Cerebellar nuclear complex (tissue), 1 donor: ENCODE data around the gene CMA1.
"Not testable (repeated sequence)": the region's sequence is repeated elsewhere in the genome, so short reads cannot be mapped to it uniquely, and the experiment has no call there.

Experiments
- DNase-seq, 2 experiments: peaks; one replicate each; lab custom pipeline; 2025; lab: John Stamatoyannopoulos, UW

CMA1 gene

GRCh38 chr14:24508155-24508840, at the start of gene CMA1:
CMA1 (minus strand) TSS chr14:24508265; CDS start chr14:24508235, 30 bp downstream.
- no peak for DNase-seq

DNA sequence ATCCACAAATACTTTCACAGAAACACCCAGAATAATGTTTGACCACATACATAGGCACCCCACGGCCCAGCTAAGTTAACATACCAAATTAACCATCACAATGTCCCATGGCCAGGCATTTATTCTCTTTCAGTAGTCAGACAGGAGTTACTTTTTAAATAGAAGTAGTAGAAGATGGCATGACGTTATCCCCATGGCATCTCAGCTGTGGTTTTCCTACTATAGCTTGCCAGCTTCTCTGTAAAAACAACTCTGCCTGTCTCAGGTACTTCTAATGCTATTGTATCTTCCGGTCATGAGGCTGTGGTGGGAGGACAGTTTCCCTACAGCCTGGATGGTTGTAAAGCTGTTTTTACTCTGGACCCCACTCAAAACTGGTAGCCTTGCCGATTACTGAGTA, 48.7 kb upstream of the CMA1 start:
- no peak for DNase-seq

- not testable (repeated sequence) for DNase-seq
Observed at GRCh38 chr14:24549064-24549463, 41.0 kb upstream of the CMA1 start.

- DNase-seq: no peak
Observed at GRCh38 chr14:24542346-24542936, 34.4 kb upstream of the CMA1 start.

DNA sequence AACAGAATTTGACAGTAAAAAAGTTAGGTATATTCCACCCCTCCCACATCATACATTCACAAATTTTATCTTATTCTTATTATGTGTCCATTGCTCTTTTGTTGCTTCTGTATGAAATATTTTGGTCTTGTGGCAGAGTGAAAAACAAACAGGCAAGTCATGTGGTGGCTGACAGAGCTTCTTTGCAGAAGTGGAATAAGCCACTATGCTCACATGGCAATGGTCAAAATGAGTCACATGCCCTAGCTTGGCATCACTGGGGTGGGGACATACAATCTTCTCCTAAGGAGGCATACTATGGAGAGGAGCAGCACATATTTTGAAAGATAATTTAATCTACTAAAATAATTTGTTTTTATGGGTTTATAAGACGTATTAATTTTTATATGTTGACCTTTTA, 27.7 kb upstream of the CMA1 start:
- DNase-seq: no peak

DNA sequence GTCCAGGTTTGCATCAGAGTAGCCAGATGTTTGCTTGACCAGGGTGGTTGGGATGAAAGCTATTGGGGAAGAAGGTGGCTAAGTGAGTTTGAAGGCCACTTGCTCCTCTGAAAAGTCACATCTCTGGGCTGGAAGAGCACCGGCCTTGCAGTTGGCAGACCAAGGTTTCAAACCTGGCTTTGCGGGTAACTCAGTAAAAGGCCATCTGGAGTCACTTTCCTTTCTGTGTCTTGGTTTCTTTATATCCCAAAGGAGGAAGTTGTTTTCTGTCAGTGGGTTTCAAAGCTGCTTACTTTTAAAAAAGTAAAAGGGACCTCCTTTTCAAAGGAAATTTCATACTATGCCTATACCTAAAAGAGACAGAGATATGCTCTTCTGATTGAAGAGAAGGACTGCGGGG, 26.2 kb upstream of the CMA1 start:
- DNase-seq: no peak

DNA sequence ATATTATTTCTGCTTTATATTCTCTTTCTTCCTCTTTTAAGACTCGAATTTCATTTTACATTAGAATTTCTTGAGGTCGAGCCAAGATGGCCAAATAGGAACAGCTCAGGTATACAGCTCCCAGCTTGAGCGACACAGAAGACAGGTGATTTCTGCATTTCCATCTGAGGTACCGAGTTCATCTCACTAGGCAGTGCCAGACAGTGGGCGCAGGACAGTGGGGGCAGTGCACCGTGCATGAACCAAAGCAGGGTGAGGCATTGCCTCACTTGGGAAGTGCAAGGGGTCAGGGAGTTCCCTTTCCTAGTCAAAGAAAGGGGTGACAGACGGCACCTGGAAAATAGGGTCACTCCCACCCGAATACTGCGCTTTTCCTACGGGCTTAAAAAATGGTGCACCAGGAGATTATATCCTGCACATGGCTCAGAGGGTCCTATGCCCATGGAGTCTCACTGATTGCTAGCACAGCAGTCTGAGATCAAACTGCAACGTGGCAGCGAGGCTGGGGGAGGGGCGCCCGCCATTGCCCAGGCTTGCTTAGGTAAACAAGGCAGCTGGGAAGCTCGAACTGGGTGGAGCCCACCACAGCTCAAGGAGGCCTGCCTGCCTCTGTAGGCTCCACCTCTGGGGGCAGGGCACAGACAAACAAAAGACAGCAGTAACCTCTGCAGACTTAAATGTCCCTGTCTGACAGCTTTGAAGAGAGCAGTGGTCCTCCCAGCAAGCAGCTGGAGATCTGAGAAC, 18.0 kb upstream of the CMA1 start:
- not testable (repeated sequence) for DNase-seq

- no peak for DNase-seq
Observed at GRCh38 chr14:24518851-24519250, 10.8 kb upstream of the CMA1 start.

DNA sequence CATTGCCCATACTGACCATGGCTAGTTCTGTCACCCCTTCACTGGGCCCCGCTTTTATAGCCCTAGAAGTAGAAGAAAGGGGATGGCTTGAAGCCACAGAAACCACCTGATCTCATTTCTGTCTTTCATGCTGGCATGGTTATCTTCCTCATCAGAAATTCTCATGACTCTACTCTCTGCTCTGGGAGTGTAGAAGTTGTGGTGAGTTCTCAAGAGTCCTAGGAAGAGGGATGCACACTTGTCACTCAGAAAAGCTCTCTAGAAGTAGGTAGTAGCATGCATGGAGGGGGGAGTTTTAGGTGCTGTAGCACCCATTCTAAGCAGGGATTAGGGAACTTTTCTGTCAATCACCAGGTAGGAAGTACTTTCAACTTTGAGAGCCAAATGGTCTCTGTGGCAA, 6.1 kb upstream of the CMA1 start:
- no peak for DNase-seq

GRCh38 chr14:24513009-24513408, 4.9 kb upstream of the CMA1 start:
- DNase-seq: no peak

DNA sequence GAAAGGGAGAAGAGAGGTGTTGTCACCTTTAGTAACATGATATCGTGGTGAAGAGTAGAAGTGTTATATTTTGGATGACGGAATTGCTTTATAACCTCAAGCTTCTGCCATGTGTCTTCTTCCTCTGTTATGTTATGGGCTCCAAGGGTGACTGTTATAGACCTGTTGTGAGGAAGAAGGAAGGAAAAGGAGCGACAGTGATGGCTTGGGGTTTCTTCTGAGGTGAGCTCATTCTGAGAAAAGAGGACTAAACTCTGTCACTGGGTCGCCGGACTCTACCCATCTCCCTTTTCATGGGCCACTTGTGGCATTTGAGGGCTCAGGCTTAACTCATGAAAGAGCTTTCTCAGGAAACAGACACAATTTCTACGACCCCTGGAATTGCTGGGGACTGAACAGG, 1.6 kb downstream of the CMA1 start:
- DNase-seq: no peak

DNA sequence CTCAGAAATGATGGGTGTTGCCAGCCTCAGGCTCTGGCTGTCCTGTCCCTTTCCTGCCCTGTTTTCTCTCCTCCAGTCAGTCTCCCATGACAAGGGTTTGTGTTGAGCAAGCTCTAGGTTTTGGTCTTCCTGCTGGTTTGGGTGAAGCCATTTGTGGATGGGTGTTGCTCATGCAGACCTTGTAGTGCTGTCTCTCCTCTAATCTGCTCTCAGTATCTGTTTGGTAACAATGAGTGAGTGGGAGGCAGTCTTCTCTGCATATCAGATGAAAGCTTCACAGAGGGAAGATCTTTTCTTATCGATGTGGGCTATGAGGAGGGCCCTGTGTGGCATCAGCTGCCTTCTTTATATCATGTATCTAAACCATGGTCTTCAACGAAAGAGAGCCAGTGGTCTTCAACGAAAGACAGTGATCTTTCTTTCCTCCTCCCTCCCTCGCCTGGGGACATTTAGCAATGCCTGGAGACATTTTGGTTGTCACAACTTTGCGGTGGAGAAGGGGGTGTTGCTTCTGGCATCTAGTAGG, 3.6 kb downstream of the CMA1 start:
- DNase-seq: no peak

DNA sequence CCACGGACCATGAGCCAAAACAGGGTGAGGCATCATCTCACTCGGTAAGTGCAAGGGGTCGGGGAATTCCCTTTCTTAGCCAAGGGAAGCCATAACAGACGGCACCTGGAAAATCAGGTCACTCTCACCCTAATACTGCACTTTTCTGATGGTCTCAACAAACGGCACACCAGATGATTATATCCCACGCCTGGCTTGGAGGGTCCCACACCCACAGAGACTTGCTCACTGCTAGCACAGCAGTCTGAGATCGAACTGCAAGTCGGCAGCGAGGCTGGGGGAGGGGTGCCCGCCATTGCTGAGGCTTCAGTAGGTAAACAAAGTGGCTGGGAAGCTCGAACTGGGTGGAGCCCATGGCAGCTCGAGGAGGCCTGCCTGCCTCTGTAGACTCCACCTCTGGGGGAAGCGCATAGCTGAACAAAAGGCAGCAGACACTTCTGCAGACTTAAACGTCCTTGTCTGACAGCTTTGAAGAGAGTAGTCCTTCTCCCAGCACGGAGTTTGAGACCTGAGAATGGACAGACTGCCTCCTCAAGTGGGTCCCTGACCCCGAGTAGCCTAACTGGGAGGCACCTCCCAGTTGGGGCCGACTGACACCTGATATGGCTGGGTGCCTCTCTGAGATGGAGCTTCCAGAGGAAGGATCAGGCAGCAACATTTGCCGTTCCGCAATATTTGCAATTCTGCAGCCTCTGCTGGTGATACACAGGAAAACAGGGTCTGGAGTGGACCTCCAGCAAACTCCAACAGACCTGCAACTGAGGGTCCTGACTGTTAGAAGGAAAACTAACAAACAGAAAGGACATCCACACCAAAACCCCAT, 16.3 kb downstream of the CMA1 start:
- DNase-seq: not testable (repeated sequence)

DNA sequence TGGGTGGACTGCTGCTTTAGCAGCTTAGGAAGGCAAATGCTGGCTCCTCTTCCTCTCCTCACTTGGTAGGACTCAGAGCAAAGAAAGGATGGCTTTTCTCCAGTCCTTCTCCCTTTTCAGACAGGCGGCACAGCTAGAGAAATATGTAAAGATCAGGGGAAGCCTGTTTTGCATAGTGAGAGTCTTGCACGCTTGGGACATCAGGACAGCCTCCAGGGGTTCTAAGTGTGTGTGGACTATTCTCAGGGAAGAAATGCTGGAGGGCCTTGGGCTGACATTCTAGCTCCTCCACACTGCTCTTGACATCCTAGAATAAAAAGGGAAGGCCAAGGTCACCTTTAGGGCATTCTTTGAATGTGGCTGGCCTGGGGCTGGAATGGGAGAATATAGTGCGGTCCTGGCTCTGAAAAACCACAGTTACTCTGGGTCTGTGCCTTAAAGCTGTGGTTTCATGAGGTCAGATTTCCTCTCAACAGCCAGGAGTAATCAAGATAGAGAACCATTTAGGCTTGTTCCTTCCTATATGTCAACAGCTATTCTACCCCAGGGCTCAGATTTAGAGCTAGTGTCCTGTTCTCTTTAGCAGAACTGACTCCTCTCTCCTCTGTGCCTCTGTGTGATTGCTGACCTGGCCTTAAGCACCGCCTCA, 24.3 kb downstream of the CMA1 start:
- DNase-seq: no peak

GRCh38 chr14:24482699-24483303, 25.3 kb downstream of the CMA1 start:
- DNase-seq: not testable (repeated sequence)

GRCh38 chr14:24481622-24482324, 26.3 kb downstream of the CMA1 start:
- DNase-seq: no peak

DNA sequence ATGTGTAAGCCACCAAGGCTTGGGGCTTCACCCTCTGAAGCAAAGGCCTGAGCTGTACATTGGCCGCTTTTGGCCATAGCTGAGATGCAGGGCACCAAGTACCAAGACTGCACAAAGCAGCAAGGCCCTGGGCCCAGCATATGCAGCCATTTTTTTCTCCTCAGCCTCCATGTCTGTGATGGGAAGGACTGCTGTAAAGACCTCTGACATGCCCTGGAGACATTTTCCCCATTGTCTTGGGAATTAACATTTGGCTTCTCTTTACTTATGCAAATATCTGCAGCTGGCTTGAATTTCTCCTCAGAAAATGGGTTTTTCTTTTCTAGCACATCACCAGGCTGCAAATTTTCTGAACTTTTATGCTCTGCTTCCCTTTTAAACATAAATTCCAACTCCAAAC, 28.1 kb downstream of the CMA1 start:
- DNase-seq: not testable (repeated sequence)

- DNase-seq: no peak
Observed at GRCh38 chr14:24475261-24475660, 32.8 kb downstream of the CMA1 start.

- DNase-seq: no peak
Observed at GRCh38 chr14:24473211-24473610, 34.9 kb downstream of the CMA1 start.

- not testable (repeated sequence) for DNase-seq
Observed at GRCh38 chr14:24470450-24470849, 37.6 kb downstream of the CMA1 start.
